ENCODE results near the gene KCTD1. TPM values are rescaled to one million over a fixed set of nuclear protein-coding genes. Genes with fewer than 3 reads are reported as not detected.

KCTD1 gene
- total RNA-seq, result 10 to 100 TPM; 13.3 to 13.6 TPM

- H3K4me1 ChIP-seq, result peaks cover 5% of the 10 kb centered on the region
- H3K36me3 ChIP-seq, result no peaks in the 10 kb centered on the region
- H3K27me3 ChIP-seq, result peaks cover 20% of the 10 kb centered on the region
- intact Hi-C loops (cut with DNase I), result loop anchor here (2.0 kb wide), 1 partner anchor 106 kb away; no protein-coding TSS in a partner anchor
- H3K9ac ChIP-seq (ENCODE audit: low read depth in 2 of 2, low read length in 2 of 2), result peak within 1 kb of the TSS; percentile 12 to 79
- H3K27ac ChIP-seq, result peak within 1 kb of the TSS; percentile 46
- no peak for TF ChIP-seq CTCF (IDR thresholded peaks at IDR 0.05)
- peak within 1 kb of the TSS; percentile 68 for H3K4me3 ChIP-seq
- H3K9me3 ChIP-seq, result no peaks in the 10 kb centered on the region
- peak; percentile 90 for DNase-seq
These were observed at the start of gene KCTD1 for GRCh38 chr18:26548415-26549262. TSS of gene KCTD1 (minus strand) at chr18:26548553. CDS start at chr18:26548536, 17 bp downstream.

GRCh38 chr18:26593365-26594320 is 45.3 kb upstream of the KCTD1 start:
- DNase-seq, result no peak
- Histone ChIP-seq H3K9me3 (no peaks in the 10 kb centered on the region), H3K36me3 (no peaks in the 10 kb centered on the region), H3K27me3 (no peaks in the 10 kb centered on the region), H3K27ac (no peak overlapping the region), H3K4me3 (no peak overlapping the region), H3K4me1 (no peaks in the 10 kb centered on the region), H3K9ac (ENCODE audit: low read depth in 2 of 2, low read length in 2 of 2) (no peak overlapping the region)
- TF ChIP-seq CTCF (IDR thresholded peaks at IDR 0.05), result no peak
- intact Hi-C loops (cut with DNase I), result no loop called here

GRCh38 chr18:26584745-26585144 is 36.4 kb upstream of the KCTD1 start:
- Histone ChIP-seq H3K27ac (no peak overlapping the region), H3K27me3 (no peaks in the 10 kb centered on the region), H3K9me3 (no peaks in the 10 kb centered on the region), H3K9ac (ENCODE audit: low read depth in 2 of 2, low read length in 2 of 2) (no peak overlapping the region), H3K4me3 (no peak overlapping the region), H3K36me3 (no peaks in the 10 kb centered on the region), H3K4me1 (no peaks in the 10 kb centered on the region)
- DNase-seq, result no peak
- no peak for TF ChIP-seq CTCF (IDR thresholded peaks at IDR 0.05)
- intact Hi-C loops (cut with DNase I), result no loop called here

- peak; percentile 41 for DNase-seq
- intact Hi-C loops (cut with DNase I), result loop anchor here (10.0 kb wide), 1 partner anchor 65 kb away; no protein-coding TSS in a partner anchor
These were observed 31.7 kb upstream of the KCTD1 start for GRCh38 chr18:26579941-26580618.

More at GRCh38 chr18:26579941-26580618, 31.7 kb upstream of the KCTD1 start:
- Histone ChIP-seq H3K9ac (ENCODE audit: low read depth in 2 of 2, low read length in 2 of 2) (no peak overlapping the region), H3K27ac (no peak overlapping the region), H3K27me3 (no peaks in the 10 kb centered on the region), H3K4me1 (peaks cover 4% of the 10 kb centered on the region), H3K36me3 (no peaks in the 10 kb centered on the region), H3K9me3 (no peaks in the 10 kb centered on the region), H3K4me3 (no peak overlapping the region)
- no peak for TF ChIP-seq CTCF (IDR thresholded peaks at IDR 0.05)
